CD14-positive monocyte (primary cell): Measurements from ENCODE around the gene TPRG1. TPM values are rescaled to one million over a fixed set of nuclear protein-coding genes. Genes with fewer than 3 reads are reported as not detected.

Experiments used
- DNase-seq, 3 donors: peaks; one replicate each; pipeline ENCODE4 v3.0.0-alpha.2; 2011 to 2022
- H2AFZ ChIP-seq: 2 replicates; pipeline ENCODE4 v1.6.0; 2012; ENCODE audit warnings: mild to moderate bottlenecking, low read depth, low read length, inconsistent platforms; ENCODE audit not compliant: insufficient read depth, poor library complexity, severe bottlenecking
- H3K27ac ChIP-seq, 2 donors: 1 replicate in 1 of 2; 2 replicates in 1 of 2; pipeline ENCODE4 v1.5.1; 2012 to 2013; ENCODE audit warnings: low read length in 2 of 2, control low read depth in 1 of 2, inconsistent platforms in 1 of 2, low read depth in 1 of 2, mild to moderate bottlenecking in 1 of 2
- H3K27me3 ChIP-seq, 2 donors: one replicate each; pipeline versions ENCODE4 v1.6.0 to v1.6.1; 2011 to 2013; ENCODE audit warnings: low read length in 2 of 2; ENCODE audit not compliant: control insufficient read depth in 2 of 2, insufficient read depth in 2 of 2
- H3K36me3 ChIP-seq, 2 donors: replicated peaks in 1 of 2; 1 replicate in 1 of 2; 2 replicates in 1 of 2; pipeline versions ENCODE4 v1.5.1 to v1.6.1; 2012 to 2013; ENCODE audit warnings: low read length in 2 of 2, control low read depth in 1 of 2, inconsistent platforms in 1 of 2, mild to moderate bottlenecking in 1 of 2; ENCODE audit not compliant: insufficient read depth in 2 of 2, control insufficient read depth in 1 of 2
- H3K4me1 ChIP-seq, 2 donors: 1 replicate in 1 of 2; 2 replicates in 1 of 2; pipeline versions ENCODE4 v1.5.1 to v1.6.1; 2012 to 2013; ENCODE audit warnings: low read length in 2 of 2, control low read depth in 1 of 2, inconsistent platforms in 1 of 2, mild to moderate bottlenecking in 1 of 2, moderate library complexity in 1 of 2; ENCODE audit not compliant: insufficient read depth in 2 of 2, control insufficient read depth in 1 of 2
- H3K4me2 ChIP-seq: replicated peaks from 2 replicates; pipeline ENCODE3; 2012; ENCODE audit warnings: low read length, moderate library complexity, mild to moderate bottlenecking; ENCODE audit not compliant: poor library complexity, severe bottlenecking; ENCODE audit errors: extremely low read depth
- H3K4me3 ChIP-seq, 3 experiments: fragments of 200-600 bp in 1 of 3; sonication (generic) in 1 of 3; replicated peaks in 1 of 3; 1 replicate in 2 of 3; 2 replicates in 1 of 3; pipeline ENCODE4 v1.5.1; 2011 to 2013; ENCODE audit warnings: low read length in 3 of 3, mild to moderate bottlenecking in 3 of 3, control low read depth in 2 of 3, low read depth in 2 of 3, inconsistent platforms in 1 of 3, moderate library complexity in 1 of 3
- H3K79me2 ChIP-seq: 2 replicates; pipeline ENCODE4 v1.6.0; 2012; ENCODE audit warnings: mild to moderate bottlenecking, control low read depth, inconsistent platforms, low read length, moderate library complexity; ENCODE audit not compliant: insufficient read depth
- H3K9ac ChIP-seq: 2 replicates; pipeline ENCODE4 v1.6.0; 2017; ENCODE audit warnings: low read length, mild to moderate bottlenecking; ENCODE audit not compliant: insufficient read depth, poor library complexity, severe bottlenecking
- H3K9me3 ChIP-seq, 2 donors: replicated peaks in 1 of 2; 1 replicate in 1 of 2; 2 replicates in 1 of 2; pipeline versions ENCODE4 v1.5.1 to v1.6.1; 2012 to 2013; ENCODE audit warnings: low read length in 2 of 2, control low read depth in 1 of 2; ENCODE audit not compliant: control insufficient read depth in 1 of 2, insufficient read depth in 1 of 2
- H4K20me1 ChIP-seq: 2 replicates; pipeline ENCODE4 v1.6.0; 2012; ENCODE audit warnings: mild to moderate bottlenecking, low read length, control low read depth, moderate library complexity; ENCODE audit not compliant: insufficient read depth
- H3K27ac Mint-ChIP-seq, 7 donors: one replicate each; pipeline ENCODE4 v1.8.0; 2020; ENCODE audit warnings: mild to moderate bottlenecking in 7 of 7, mixed read lengths in 7 of 7, moderate library complexity in 6 of 7, inconsistent platforms in 2 of 7
- H3K27me3 Mint-ChIP-seq, 3 donors: one replicate each; pipeline ENCODE4 v1.8.0; 2021 to 2022; ENCODE audit warnings: low read depth in 3 of 3, mild to moderate bottlenecking in 3 of 3, mixed read lengths in 3 of 3, moderate library complexity in 3 of 3, inconsistent platforms in 1 of 3
- H3K36me3 Mint-ChIP-seq, 2 donors: one replicate each; pipeline ENCODE4 v1.8.0; 2020; ENCODE audit warnings: mixed read lengths in 2 of 2, inconsistent platforms in 1 of 2, mild to moderate bottlenecking in 1 of 2
- H3K4me1 Mint-ChIP-seq: one replicate; pipeline ENCODE4 v1.8.0; 2020; ENCODE audit warnings: mild to moderate bottlenecking, mixed read lengths
- H3K4me3 Mint-ChIP-seq, 2 donors: one replicate each; pipeline ENCODE4 v1.8.0; 2020; ENCODE audit warnings: mild to moderate bottlenecking in 2 of 2, mixed read lengths in 2 of 2, moderate library complexity in 1 of 2
- H3K9me3 Mint-ChIP-seq, 7 donors: one replicate each; pipeline ENCODE4 v1.8.0; 2020 to 2022; ENCODE audit warnings: mixed read lengths in 7 of 7, mild to moderate bottlenecking in 6 of 7, moderate library complexity in 6 of 7, inconsistent platforms in 2 of 7
- WGBS: methylation state at CpG from one replicate; pipeline ENCODE4 v1.1.5; 2013; ENCODE audit warnings: missing lambda C conversion rate; ENCODE audit not compliant: insufficient coverage; 5-methylcytosine and 5-hydroxymethylcytosine counted together
- intact Hi-C, 2 donors: fragments of 100-400 bp; cut with micrococcal nuclease; formaldehyde crosslinking; loops; one replicate each; pipeline versions ENCODE4 v1.15.0 to v1.15.1; 2023
- polyA plus RNA-seq, 3 donors: library from polyadenylated mRNA; depleted of rRNA in 1 of 3; unstranded in 2 of 3; stranded (reverse) in 1 of 3; fragments of 300-500 nt in 2 of 3; fragments of >200 nt in 1 of 3; fragmentation: Illumina TruSeq in 2 of 3; gene quantifications; 1 replicate in 2 of 3; 2 replicates in 1 of 3; pipeline ENCODE4 v1.2.3, GENCODE V29; 2012 to 2021
- TF ChIP-seq, protein P1 (sequence below): fragments of 200-600 bp; IDR thresholded peaks from one replicate; pipeline ENCODE4 v1.8.0; 2022; ENCODE audit warnings: antibody characterized with exemption, mild to moderate bottlenecking

Gene TPRG1
- polyA plus RNA-seq, 3 donors, result 0.14 to 1.7 (median 0.55) TPM

GRCh38 chr3:189262746-189263145, 91.0 kb downstream of the TPRG1 start:
- Histone ChIP-seq H3K4me3 (no peak overlapping the region), H3K27me3 (no peaks in the 10 kb centered on the region), H2AFZ (no peak overlapping the region), H3K27ac (no peak overlapping the region), H4K20me1 (no peaks in the 10 kb centered on the region), H3K36me3 (no peaks in the 10 kb centered on the region), H3K9ac (no peak overlapping the region), H3K79me2 (no peaks in the 10 kb centered on the region), H3K9me3 (no peaks in the 10 kb centered on the region), H3K4me2 (no peak overlapping the region), H3K4me1 (no peaks in the 10 kb centered on the region)
- H3K9me3 Mint-ChIP-seq, result peaks cover 0 to 7% (median 0%) of the 10 kb centered on the region in 7 donors
- no peaks in the 10 kb centered on the region for H3K4me1 Mint-ChIP-seq
- no peak overlapping the region for H3K4me3 Mint-ChIP-seq
- no peak overlapping the region for H3K27ac Mint-ChIP-seq
- no peaks in the 10 kb centered on the region for H3K36me3 Mint-ChIP-seq
- peaks cover 0 to 4% (median 0%) of the 10 kb centered on the region in 3 donors for H3K27me3 Mint-ChIP-seq
- 7% methylated on average over 2 of the region's 3 CpGs for WGBS
- TF ChIP-seq, protein P1, sequence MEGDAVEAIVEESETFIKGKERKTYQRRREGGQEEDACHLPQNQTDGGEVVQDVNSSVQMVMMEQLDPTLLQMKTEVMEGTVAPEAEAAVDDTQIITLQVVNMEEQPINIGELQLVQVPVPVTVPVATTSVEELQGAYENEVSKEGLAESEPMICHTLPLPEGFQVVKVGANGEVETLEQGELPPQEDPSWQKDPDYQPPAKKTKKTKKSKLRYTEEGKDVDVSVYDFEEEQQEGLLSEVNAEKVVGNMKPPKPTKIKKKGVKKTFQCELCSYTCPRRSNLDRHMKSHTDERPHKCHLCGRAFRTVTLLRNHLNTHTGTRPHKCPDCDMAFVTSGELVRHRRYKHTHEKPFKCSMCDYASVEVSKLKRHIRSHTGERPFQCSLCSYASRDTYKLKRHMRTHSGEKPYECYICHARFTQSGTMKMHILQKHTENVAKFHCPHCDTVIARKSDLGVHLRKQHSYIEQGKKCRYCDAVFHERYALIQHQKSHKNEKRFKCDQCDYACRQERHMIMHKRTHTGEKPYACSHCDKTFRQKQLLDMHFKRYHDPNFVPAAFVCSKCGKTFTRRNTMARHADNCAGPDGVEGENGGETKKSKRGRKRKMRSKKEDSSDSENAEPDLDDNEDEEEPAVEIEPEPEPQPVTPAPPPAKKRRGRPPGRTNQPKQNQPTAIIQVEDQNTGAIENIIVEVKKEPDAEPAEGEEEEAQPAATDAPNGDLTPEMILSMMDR, result no peak
- no peak for DNase-seq
- intact Hi-C loops, result no loop called here

DNA sequence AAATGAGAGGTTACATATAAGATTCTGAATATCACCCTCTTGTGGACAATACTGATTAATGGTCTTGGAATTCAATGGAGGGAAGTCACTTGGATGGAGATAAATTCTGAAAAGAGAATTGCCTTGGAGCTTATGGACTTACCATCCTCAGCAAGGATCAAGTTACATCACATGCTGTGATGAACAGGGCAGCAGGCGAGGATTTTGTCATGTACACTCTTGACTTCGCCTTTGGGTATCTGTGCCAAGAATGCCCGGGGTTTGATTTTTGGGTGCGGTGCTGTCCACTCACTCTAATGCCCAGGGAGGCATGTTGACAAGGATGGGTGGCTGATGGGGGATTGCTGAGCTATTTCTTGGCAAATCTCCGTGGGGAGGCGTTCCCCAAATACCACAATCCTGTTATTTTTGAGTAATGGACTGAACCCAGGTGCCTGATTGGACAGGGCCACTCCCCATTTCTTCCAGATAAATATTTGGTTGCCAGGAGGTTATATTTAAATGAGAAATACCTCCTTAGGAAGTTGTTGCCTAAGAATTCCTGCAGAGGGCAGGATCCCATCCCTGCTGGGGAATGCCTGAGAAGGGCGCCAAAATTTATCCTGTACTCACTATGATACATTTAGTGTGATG, 96.3 kb downstream of the TPRG1 start:
- Mint-ChIP-seq H3K27ac (no peak overlapping the region), H3K4me1 (no peaks in the 10 kb centered on the region), H3K4me3 (no peak overlapping the region), H3K9me3 (peaks cover 0 to 2% (median 0%) of the 10 kb centered on the region in 7 donors), H3K36me3 (no peaks in the 10 kb centered on the region), H3K27me3 (peaks cover 0 to 4% (median 0%) of the 10 kb centered on the region in 3 donors)
- no peaks in the 10 kb centered on the region for H3K4me1 ChIP-seq
- H3K27ac ChIP-seq, result no peak overlapping the region
- H2AFZ ChIP-seq, result no peak overlapping the region
- no peak overlapping the region for H3K4me2 ChIP-seq
- 96% methylated on average over 4 of the region's 7 CpGs for WGBS
- intact Hi-C loops, result no loop called here
- H3K4me3 ChIP-seq, result no peak overlapping the region
- no peaks in the 10 kb centered on the region for H3K79me2 ChIP-seq
- no peaks in the 10 kb centered on the region for H3K36me3 ChIP-seq
- H3K27me3 ChIP-seq, result no peaks in the 10 kb centered on the region
- TF ChIP-seq, protein P1, result no peak
- H4K20me1 ChIP-seq, result no peaks in the 10 kb centered on the region
- no peak for DNase-seq
- H3K9me3 ChIP-seq, result no peaks in the 10 kb centered on the region
- H3K9ac ChIP-seq, result no peak overlapping the region
